GM10248 (cell line): ENCODE data around the gene ADGRV1.
"Not testable (repeated sequence)": the region's sequence is repeated elsewhere in the genome, so short reads cannot be mapped to it uniquely, and the experiment has no call there.

ENCODE experiments used
- CTCF ChIA-PET: fragments of 300-600 bp; sonication (Branson Sonifier 250); formaldehyde crosslinking; extraction: SDS; loops from one replicate; lab custom pipeline; 2021; ENCODE audit warnings: antibody characterized with exemption; lab: Yijun Ruan, JAX
- POLR2A ChIA-PET: fragments of 350-650 bp; sonication (Branson Sonifier 250); formaldehyde crosslinking; extraction: SDS; loops from one replicate; lab custom pipeline; 2020; ENCODE audit warnings: antibody characterized with exemption; lab: Yijun Ruan, JAX
- DNase-seq: peaks from one replicate; pipeline ENCODE4 v3.0.0; 2012; ENCODE audit errors: extremely low spot score
- CTCF ChIP-seq: IDR thresholded peaks from 2 replicates; pipeline ENCODE4 v1.5.1; 2012; ENCODE audit warnings: mild to moderate bottlenecking, low read depth; ENCODE audit errors: extremely low read depth, missing control alignments, control extremely low read depth

ADGRV1 gene

DNA sequence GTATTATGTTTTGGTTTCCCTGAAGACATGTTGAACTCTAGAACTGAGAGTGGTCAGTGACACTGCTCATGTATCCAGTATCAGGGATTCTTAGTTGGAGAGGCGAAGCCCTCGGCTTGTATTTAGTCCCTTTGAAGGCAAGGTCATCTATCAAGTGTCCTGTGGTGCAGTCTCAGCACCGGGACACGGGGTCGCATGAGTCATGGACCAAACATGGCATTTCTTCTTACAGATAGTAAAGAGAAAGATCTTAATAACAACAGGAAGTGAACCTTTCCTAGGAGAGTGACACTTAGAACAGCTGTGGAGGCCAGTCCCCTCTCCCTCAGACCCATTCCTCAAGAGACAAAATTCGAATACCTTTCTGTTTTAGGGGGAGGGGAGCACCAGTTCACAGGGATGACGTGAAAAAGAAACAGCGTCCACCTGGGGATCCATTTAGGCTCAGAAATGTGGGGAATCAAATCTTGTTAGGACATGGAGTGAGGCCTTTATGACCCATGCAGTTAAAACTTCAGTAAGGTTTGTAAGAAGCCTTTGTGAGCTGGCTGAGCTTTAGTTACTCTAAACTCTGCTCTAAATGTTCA, 86.5 kb downstream of the ADGRV1 start:
- POLR2A ChIA-PET = no interaction called here
- no peak for TF ChIP-seq CTCF
- CTCF ChIA-PET = interaction anchor here (0.9 kb wide), 1 partner anchor 138 kb away, joined by 4 read pairs; no protein-coding TSS in a partner anchor
- DNase-seq = no peak

DNA sequence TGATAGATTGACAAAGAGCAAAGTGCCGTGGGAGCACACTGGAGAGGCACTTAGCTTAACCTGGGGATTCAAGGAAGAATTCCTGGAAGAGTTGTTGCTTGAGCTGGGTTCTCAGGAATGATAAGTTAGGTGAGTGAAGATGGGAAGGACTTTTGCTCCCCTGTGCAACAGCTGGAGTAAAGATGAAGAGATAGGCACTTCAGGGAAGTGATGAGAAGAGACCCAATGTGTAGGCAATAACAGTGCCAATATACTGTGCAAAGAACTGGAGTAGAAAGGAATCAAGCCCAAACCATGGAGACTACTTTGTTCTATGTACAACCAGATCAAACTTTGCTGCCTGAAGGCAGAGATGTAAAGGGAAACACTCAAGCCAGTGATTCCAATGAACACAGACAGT, 92.2 kb downstream of the ADGRV1 start:
- TF ChIP-seq CTCF = no peak
- ChIA-PET CTCF (interaction anchor here (1.0 to 1.9 kb wide), 3 partner anchors 15 to 212 kb away, joined by 3 to 7 read pairs (median 4); no protein-coding TSS in a partner anchor), POLR2A (no interaction called here)
- DNase-seq = no peak

- ChIA-PET CTCF (no interaction called here), POLR2A (no interaction called here)
These were observed 95.6 kb downstream of the ADGRV1 start for GRCh38 chr5:90654215-90654614.

GRCh38 chr5:90655423-90655822, 96.8 kb downstream of the ADGRV1 start:
- DNase-seq = no peak
- TF ChIP-seq CTCF = no peak
- POLR2A ChIA-PET = no interaction called here
- CTCF ChIA-PET = no interaction called here

More at GRCh38 chr5:90654215-90654614, 95.6 kb downstream of the ADGRV1 start:
- no peak for TF ChIP-seq CTCF
- no peak for DNase-seq

DNA sequence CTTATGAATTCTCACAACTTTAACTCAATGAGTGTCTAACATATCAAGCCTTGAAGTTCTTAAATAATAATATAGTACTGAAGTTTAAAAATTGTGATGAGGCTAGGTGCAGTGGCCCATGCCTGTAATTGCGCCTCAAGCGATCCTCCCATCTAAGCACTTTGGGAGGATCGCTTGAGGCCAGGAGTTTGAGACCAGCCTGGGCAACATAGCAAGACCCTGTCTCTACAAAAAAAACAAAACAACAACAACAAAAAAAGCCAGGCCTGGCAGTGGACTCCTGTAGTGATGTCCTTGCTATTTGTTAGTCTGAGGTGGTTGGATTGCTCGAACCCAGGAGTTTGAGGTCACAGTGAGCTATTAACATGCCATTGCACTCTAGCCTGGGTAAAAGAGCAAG, 98.4 kb downstream of the ADGRV1 start:
- TF ChIP-seq CTCF = no peak
- CTCF ChIA-PET = interaction anchor here (1.0 kb wide), 1 partner anchor 51 kb away, joined by 3 read pairs; no protein-coding TSS in a partner anchor
- POLR2A ChIA-PET = no interaction called here
- DNase-seq = no peak

GRCh38 chr5:90657788-90658187, 99.2 kb downstream of the ADGRV1 start:
- ChIA-PET CTCF (no interaction called here), POLR2A (no interaction called here)
- DNase-seq = no peak
- no peak for TF ChIP-seq CTCF

GRCh38 chr5:90658620-90659019, 100.0 kb downstream of the ADGRV1 start:
- POLR2A ChIA-PET = no interaction called here
- CTCF ChIA-PET = no interaction called here
- TF ChIP-seq CTCF = no peak
- DNase-seq = no peak

DNA sequence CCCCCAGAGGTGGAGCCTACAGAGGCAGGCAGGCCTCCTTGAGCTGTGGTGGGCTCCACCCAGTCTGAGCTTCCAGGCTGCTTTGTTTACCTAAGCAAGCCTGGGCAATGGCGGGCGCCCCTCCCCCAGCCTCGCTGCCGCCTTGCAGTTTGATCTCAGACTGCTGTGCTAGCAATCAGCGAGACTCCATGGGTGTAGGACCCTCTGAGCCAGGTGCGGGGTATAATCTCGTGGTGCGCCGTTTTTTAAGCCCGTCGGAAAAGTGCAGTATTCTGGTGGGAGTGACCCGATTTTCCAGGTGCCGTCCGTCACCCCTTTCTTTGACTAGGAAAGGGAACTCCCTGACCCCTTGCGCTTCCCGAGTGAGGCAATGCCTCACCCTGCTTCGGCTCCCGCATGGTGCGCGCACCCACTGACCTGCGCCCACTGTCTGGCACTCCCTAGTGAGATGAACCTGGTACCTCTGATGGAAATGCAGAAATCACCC, 109.5 kb downstream of the ADGRV1 start:
- DNase-seq, CTCF ChIA-PET, POLR2A ChIA-PET: not testable (repeated sequence)
